ENCODE measurements around the gene CRIP3.

GRCh38 chr6:43258807-43259686, 49.6 kb downstream of the CRIP3 start:
- no peak for TF ChIP-seq MAX (IDR thresholded peaks at IDR 0.05)
- TF ChIP-seq CTCF (IDR thresholded peaks at IDR 0.05; ENCODE audit: control extremely low read depth in 1 of 3, insufficient read depth in 1 of 3, low read depth in 1 of 3, low read length in 3 of 3) = no peak
- TF ChIP-seq POLR2AphosphoS5 (IDR thresholded peaks at IDR 0.05; ENCODE audit: low read depth, low read length) = no peak
- TF ChIP-seq GTF2F1 (IDR thresholded peaks at IDR 0.05; ENCODE audit: borderline replicate concordance, low read depth, low read length) = no peak
- TF ChIP-seq BACH1 (IDR thresholded peaks at IDR 0.05; ENCODE audit: low read length) = no peak
- no peak for TF ChIP-seq EZH2 (IDR thresholded peaks at IDR 0.05; ENCODE audit: low read depth, low read length, severe bottlenecking)
